ENCODE results near the gene HKDC1. TPM values are rescaled to one million over a fixed set of nuclear protein-coding genes. Genes with fewer than 3 reads are reported as not detected.

Gene HKDC1
- total RNA-seq, 1 experiment from 2014 or later: 0.52 TPM

DNA sequence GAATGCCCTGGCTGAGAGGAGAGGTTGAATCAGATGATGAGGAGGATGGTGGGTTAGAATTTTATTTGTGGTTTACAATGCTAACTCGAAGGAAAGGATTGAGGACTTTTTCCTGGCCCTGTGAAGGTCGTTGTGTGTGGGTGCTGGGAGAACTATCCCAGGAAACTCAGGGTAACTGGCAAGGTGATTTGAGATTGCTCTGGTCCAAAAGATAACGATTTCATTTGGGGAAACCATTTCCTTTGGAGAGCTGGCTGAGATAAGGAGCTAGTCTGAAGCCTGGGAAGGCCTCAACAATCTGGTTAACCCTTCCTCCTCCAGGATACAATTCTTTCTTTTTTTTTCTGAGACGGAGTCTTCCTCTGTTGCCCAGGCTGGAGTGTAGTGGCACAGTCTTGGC lies 91.2 kb downstream of the HKDC1 start:
- intact Hi-C loops (cut with micrococcal nuclease; ENCODE audit: unreplicated experiment): no loop called here
- no peaks in the 10 kb centered on the region for H3K4me1 ChIP-seq (ENCODE audit: insufficient read depth, low read length, poor library complexity, severe bottlenecking)
- DNase-seq (ENCODE audit: low spot score): no peak
- no peak overlapping the region for H3K4me3 ChIP-seq (ENCODE audit: low read depth, low read length, poor library complexity, severe bottlenecking)
- BruUV-seq (replicated peaks): no TSS peak
- TF ChIP-seq EZH2 (IDR thresholded peaks at IDR 0.05; ENCODE audit: borderline replicate concordance, low read depth, low read length, poor library complexity, severe bottlenecking): no peak
- TF ChIP-seq, protein P1, sequence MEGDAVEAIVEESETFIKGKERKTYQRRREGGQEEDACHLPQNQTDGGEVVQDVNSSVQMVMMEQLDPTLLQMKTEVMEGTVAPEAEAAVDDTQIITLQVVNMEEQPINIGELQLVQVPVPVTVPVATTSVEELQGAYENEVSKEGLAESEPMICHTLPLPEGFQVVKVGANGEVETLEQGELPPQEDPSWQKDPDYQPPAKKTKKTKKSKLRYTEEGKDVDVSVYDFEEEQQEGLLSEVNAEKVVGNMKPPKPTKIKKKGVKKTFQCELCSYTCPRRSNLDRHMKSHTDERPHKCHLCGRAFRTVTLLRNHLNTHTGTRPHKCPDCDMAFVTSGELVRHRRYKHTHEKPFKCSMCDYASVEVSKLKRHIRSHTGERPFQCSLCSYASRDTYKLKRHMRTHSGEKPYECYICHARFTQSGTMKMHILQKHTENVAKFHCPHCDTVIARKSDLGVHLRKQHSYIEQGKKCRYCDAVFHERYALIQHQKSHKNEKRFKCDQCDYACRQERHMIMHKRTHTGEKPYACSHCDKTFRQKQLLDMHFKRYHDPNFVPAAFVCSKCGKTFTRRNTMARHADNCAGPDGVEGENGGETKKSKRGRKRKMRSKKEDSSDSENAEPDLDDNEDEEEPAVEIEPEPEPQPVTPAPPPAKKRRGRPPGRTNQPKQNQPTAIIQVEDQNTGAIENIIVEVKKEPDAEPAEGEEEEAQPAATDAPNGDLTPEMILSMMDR (conservative IDR thresholded peaks at IDR 0.05; ENCODE audit: low read depth, low read length): no peak
- CTCF ChIA-PET: no interaction called here
- H3K27me3 ChIP-seq (replicated peaks; ENCODE audit: insufficient read depth, low read depth, low read length, poor library complexity): no peaks in the 10 kb centered on the region
- no peak overlapping the region for H3K27ac ChIP-seq (ENCODE audit: low read depth, low read length, poor library complexity, severe bottlenecking)
- H3K9me3 ChIP-seq (ENCODE audit: low read depth, low read length, poor library complexity, severe bottlenecking): no peaks in the 10 kb centered on the region
- no peaks in the 10 kb centered on the region for H3K36me3 ChIP-seq (ENCODE audit: insufficient read depth, low read length, poor library complexity, severe bottlenecking)
- POLR2A ChIA-PET (ENCODE audit: low non-redundant PET): no interaction called here

DNA sequence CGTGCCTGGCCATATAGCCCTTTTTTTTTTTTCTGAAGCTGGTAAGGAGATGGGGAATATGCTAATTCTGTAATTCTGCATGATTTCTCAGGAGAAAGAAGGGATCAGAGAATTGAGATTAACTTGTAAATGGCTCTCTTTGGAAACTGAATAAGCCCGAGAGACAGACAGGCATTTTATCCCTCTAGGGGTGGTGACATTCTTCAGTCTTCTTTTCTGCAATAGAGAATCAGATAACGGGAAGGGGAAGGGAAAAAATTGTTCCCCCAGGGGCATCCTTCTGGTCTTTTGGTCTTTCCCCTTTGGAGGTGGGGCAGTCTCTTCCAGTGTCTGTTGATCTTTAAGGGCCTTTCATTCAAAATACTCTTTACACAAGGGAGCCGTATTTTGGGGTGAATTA lies 92.4 kb downstream of the HKDC1 start:
- Histone ChIP-seq H3K9me3 (ENCODE audit: low read depth, low read length, poor library complexity, severe bottlenecking) (no peaks in the 10 kb centered on the region), H3K27me3 (replicated peaks; ENCODE audit: insufficient read depth, low read depth, low read length, poor library complexity) (no peaks in the 10 kb centered on the region), H3K4me1 (ENCODE audit: insufficient read depth, low read length, poor library complexity, severe bottlenecking) (no peaks in the 10 kb centered on the region), H3K36me3 (ENCODE audit: insufficient read depth, low read length, poor library complexity, severe bottlenecking) (no peaks in the 10 kb centered on the region), H3K4me3 (ENCODE audit: low read depth, low read length, poor library complexity, severe bottlenecking) (no peak overlapping the region), H3K27ac (ENCODE audit: low read depth, low read length, poor library complexity, severe bottlenecking) (no peak overlapping the region)
- CTCF ChIA-PET: no interaction called here
- no peak for TF ChIP-seq EZH2 (IDR thresholded peaks at IDR 0.05; ENCODE audit: borderline replicate concordance, low read depth, low read length, poor library complexity, severe bottlenecking)
- TF ChIP-seq, protein P1 (conservative IDR thresholded peaks at IDR 0.05; ENCODE audit: low read depth, low read length): no peak
- intact Hi-C loops (cut with micrococcal nuclease; ENCODE audit: unreplicated experiment): no loop called here
- DNase-seq (ENCODE audit: low spot score): no peak
- POLR2A ChIA-PET (ENCODE audit: low non-redundant PET): interaction anchor here (0.6 kb wide), 1 partner anchor 169 kb away, joined by 6 read pairs; no protein-coding TSS in a partner anchor
- BruUV-seq (replicated peaks): no TSS peak

DNA sequence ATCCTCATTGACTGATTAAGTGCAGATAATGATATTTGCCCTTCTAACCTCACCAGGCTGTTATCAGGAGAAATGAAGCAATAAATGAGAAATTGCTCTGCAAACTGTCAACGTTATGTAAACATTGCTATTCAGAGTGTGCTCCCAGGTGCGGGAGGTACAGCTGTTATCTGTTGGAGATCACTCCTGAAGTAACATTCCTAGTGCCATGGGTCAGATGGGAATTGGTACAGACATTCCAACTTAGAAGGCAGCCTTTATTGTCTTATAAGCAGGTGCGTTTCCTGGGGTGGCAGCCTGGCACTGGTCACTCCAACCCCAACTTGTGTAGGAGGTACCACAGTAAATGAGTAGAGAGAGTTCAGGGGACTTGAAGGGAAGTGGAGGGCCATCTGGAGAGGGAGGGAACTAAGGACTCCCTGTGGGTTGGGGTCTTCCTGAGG lies 95.0 kb downstream of the HKDC1 start:
- Histone ChIP-seq H3K36me3 (ENCODE audit: insufficient read depth, low read length, poor library complexity, severe bottlenecking) (no peaks in the 10 kb centered on the region), H3K27ac (ENCODE audit: low read depth, low read length, poor library complexity, severe bottlenecking) (no peak overlapping the region), H3K9me3 (ENCODE audit: low read depth, low read length, poor library complexity, severe bottlenecking) (no peaks in the 10 kb centered on the region), H3K4me1 (ENCODE audit: insufficient read depth, low read length, poor library complexity, severe bottlenecking) (peaks cover 13% of the 10 kb centered on the region), H3K27me3 (replicated peaks; ENCODE audit: insufficient read depth, low read depth, low read length, poor library complexity) (no peaks in the 10 kb centered on the region), H3K4me3 (ENCODE audit: low read depth, low read length, poor library complexity, severe bottlenecking) (no peak overlapping the region)
- intact Hi-C loops (cut with micrococcal nuclease; ENCODE audit: unreplicated experiment): no loop called here
- BruUV-seq (replicated peaks): no TSS peak
- TF ChIP-seq, protein P1 (conservative IDR thresholded peaks at IDR 0.05; ENCODE audit: low read depth, low read length): no peak
- no peak for TF ChIP-seq EZH2 (IDR thresholded peaks at IDR 0.05; ENCODE audit: borderline replicate concordance, low read depth, low read length, poor library complexity, severe bottlenecking)
- ChIA-PET CTCF (no interaction called here), POLR2A (ENCODE audit: low non-redundant PET) (no interaction called here)
- no peak for DNase-seq (ENCODE audit: low spot score)
